ENCODE results near the gene VPS72. TPM values are rescaled to one million over a fixed set of nuclear protein-coding genes. Genes with fewer than 3 reads are reported as not detected.
"Not testable (repeated sequence)": the region's sequence is repeated elsewhere in the genome, so short reads cannot be mapped to it uniquely, and the experiment has no call there.

Gene VPS72
- total and polyA plus RNA-seq, 5 donors from 2014 or later = 41.8 to 101 (median 91.9) TPM

DNA sequence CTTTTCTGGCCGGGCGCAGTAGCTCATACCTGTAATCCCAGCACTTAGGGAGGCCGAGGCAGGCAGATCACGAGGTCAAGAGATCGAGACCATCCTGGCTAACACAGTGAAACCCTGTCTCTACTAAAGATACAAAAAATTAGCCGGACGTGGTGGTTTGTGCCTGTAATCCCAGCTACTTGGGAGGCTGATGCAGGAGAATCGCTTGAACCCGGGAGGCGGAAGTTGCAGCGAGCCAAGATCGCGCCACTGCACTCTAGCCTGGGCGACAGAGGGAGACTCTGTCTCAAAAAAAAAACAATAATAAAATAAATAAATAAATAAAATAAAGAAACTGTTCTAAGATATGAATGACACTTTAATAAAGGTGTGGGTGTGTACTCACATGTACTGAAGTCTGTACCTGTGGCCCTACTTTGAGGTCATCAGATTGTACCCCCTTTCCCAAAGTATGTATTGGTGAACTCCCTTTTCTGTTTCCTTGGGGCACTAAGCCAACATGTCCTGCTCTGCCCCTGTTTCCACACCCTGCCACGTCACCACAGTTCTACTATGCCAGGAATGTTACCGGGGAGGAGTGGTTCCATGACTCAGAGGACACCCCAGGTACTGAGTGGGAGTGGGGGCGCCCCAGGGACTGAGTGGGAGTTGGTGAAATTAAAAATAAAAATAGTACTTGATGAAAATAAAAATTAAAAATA lies 5.0 kb upstream of the VPS72 start:
- H3K36me3 Mint-ChIP-seq = peaks cover 11% of the 10 kb centered on the region
- H3K4me3 Mint-ChIP-seq = peak overlapping the region in 1 of 4 donors; percentile 29
- H3K4me3 ChIP-seq (ENCODE audit: low read depth, low read length); DNase-seq; H3K27ac ChIP-seq (ENCODE audit: insufficient read depth, low read length, poor library complexity, severe bottlenecking); H3K9me3 Mint-ChIP-seq; H3K36me3 ChIP-seq (ENCODE audit: control insufficient read depth, insufficient read depth, low read length); H3K27ac Mint-ChIP-seq; ATAC-seq (ENCODE audit: low read depth in 2 of 2); H3K27me3 ChIP-seq (ENCODE audit: control insufficient read depth, insufficient read depth, low read length); H3K9me3 ChIP-seq (ENCODE audit: control insufficient read depth in 2 of 2, low read length in 2 of 2): not testable (repeated sequence)
- peaks cover 21 to 42% (median 27%) of the 10 kb centered on the region in 4 donors for H3K4me1 Mint-ChIP-seq
- H3K4me1 ChIP-seq (ENCODE audit: control insufficient read depth, insufficient read depth, low read length, poor library complexity, severe bottlenecking) = peaks cover 15% of the 10 kb centered on the region
- H3K27me3 Mint-ChIP-seq = peaks cover 19% of the 10 kb centered on the region

DNA sequence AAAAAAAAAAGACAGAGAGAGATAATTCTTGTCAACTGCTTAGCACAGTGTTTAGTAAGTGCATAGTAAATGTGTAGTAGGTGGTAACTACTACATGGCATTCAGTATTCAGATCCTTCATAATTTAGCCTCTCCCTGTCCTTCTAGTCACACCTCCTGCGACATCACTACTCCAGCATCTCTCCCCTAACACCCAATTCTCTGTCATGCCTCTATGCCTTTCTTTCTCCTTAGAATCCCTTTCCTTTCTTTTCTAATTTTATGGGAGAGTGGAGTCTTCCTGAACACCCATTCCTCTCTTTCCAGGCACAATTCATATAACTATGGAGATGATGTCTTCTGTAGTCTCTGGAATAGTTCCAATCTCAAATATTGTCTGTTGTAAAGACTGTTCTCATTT lies 3.9 kb upstream of the VPS72 start:
- no peak for DNase-seq
- Histone ChIP-seq H3K9me3 (ENCODE audit: control insufficient read depth in 2 of 2, low read length in 2 of 2) (no peaks in the 10 kb centered on the region), H3K4me1 (ENCODE audit: control insufficient read depth, insufficient read depth, low read length, poor library complexity, severe bottlenecking) (peaks cover 14% of the 10 kb centered on the region), H3K36me3 (ENCODE audit: control insufficient read depth, insufficient read depth, low read length) (no peaks in the 10 kb centered on the region), H3K4me3 (ENCODE audit: low read depth, low read length) (no peak overlapping the region), H3K27ac (ENCODE audit: insufficient read depth, low read length, poor library complexity, severe bottlenecking) (no peak overlapping the region), H3K27me3 (ENCODE audit: control insufficient read depth, insufficient read depth, low read length) (no peaks in the 10 kb centered on the region)
- Mint-ChIP-seq H3K4me3 (peak overlapping the region in 1 of 4 donors; percentile 29), H3K36me3 (peaks cover 6% of the 10 kb centered on the region), H3K27ac (no peak overlapping the region), H3K27me3 (peaks cover 23% of the 10 kb centered on the region), H3K9me3 (no peaks in the 10 kb centered on the region), H3K4me1 (peaks cover 12 to 42% (median 23%) of the 10 kb centered on the region in 4 donors)
- ATAC-seq (ENCODE audit: low read depth in 2 of 2) = no peak

DNA sequence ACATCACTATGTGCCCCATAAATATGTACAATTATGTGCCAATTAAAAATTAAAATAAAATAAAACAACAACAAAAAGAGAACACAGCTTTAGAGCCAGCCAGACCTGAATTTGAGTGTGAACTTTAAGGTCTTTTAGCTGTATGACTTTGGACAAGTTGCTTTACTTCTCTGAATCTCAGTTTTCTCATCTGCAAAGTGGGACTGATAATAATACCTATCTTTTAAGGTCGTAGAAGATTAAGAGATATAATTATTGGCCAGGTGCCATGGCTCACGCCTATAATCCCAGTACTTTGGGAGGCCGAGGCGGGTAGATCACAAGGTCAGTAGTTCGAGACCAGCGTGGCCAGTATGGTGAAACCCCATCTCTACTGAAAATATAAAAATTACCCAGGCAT lies 3.3 kb upstream of the VPS72 start:
- Mint-ChIP-seq H3K27ac (no peak overlapping the region), H3K36me3 (peaks cover 5% of the 10 kb centered on the region), H3K27me3 (peaks cover 18% of the 10 kb centered on the region)

DNA sequence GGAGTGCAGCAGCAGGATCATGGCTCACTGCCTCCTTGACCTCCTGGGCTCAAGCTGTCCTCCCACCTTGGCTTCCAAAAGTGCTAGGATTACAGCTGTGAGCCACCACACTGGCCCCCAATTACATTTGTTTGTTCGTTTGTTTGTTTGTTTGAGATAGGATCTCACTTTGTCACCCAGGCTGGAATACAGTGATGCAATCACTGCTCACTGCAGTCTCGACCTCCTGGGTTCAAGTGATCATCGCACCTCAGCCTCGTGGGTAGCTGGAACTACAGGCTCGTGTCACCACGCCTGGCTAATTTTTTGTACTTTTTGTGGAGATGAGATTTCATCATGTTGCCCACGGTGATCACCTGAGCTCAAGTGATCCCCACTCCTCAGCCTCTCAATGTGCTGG lies 2.0 kb upstream of the VPS72 start:
- no peaks in the 10 kb centered on the region for H3K9me3 Mint-ChIP-seq
- no peak overlapping the region for H3K4me3 Mint-ChIP-seq

More for the DNA sequence above, 3.3 kb upstream of the VPS72 start:
- Mint-ChIP-seq H3K9me3 (no peaks in the 10 kb centered on the region), H3K4me1 (peaks cover 11 to 42% (median 25%) of the 10 kb centered on the region in 4 donors), H3K4me3 (no peak overlapping the region)
- Histone ChIP-seq H3K9me3 (ENCODE audit: control insufficient read depth in 2 of 2, low read length in 2 of 2) (no peaks in the 10 kb centered on the region), H3K27ac (ENCODE audit: insufficient read depth, low read length, poor library complexity, severe bottlenecking) (no peak overlapping the region), H3K4me3 (ENCODE audit: low read depth, low read length) (no peak overlapping the region), H3K27me3 (ENCODE audit: control insufficient read depth, insufficient read depth, low read length) (no peaks in the 10 kb centered on the region), H3K4me1 (ENCODE audit: control insufficient read depth, insufficient read depth, low read length, poor library complexity, severe bottlenecking) (peaks cover 20% of the 10 kb centered on the region), H3K36me3 (ENCODE audit: control insufficient read depth, insufficient read depth, low read length) (no peaks in the 10 kb centered on the region)
- no peak for ATAC-seq (ENCODE audit: low read depth in 2 of 2)
- no peak for DNase-seq

DNA sequence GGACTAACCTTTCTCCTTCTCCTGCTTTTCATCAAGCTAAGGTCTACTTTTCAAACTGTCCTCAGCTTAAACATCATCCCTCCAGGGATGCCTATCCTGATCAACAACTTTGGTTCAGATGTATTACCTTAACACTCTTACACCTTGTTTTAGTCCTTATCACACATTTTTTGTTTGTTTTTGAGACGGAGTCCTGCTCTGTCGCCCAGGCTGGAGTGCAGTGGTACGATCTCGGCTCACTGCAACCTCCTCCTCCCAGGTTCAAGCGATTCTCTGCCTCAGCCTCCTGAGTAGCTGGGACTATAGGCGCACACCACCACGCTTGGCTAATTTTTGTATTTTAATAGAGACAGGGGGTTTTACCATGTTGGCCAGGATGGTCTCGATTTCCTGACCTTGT lies 1.3 kb downstream of the VPS72 start:
- Mint-ChIP-seq H3K36me3 (peaks cover 19% of the 10 kb centered on the region), H3K4me3 (peak overlapping the region; percentile 95 to 100 (median 99)), H3K4me1 (peaks cover 5 to 43% (median 27%) of the 10 kb centered on the region in 4 donors), H3K27ac (peak overlapping the region; percentile 36 to 97 (median 52))
- not testable (repeated sequence) for H3K27me3 Mint-ChIP-seq; H3K27me3 ChIP-seq (ENCODE audit: control insufficient read depth, insufficient read depth, low read length); DNase-seq; ATAC-seq (ENCODE audit: low read depth in 2 of 2); H3K9me3 ChIP-seq (ENCODE audit: control insufficient read depth in 2 of 2, low read length in 2 of 2); H3K9me3 Mint-ChIP-seq; H3K27ac ChIP-seq (ENCODE audit: insufficient read depth, low read length, poor library complexity, severe bottlenecking)
- Histone ChIP-seq H3K4me3 (ENCODE audit: low read depth, low read length) (peak overlapping the region; percentile 51), H3K4me1 (ENCODE audit: control insufficient read depth, insufficient read depth, low read length, poor library complexity, severe bottlenecking) (peaks cover 13% of the 10 kb centered on the region), H3K36me3 (ENCODE audit: control insufficient read depth, insufficient read depth, low read length) (peaks cover 18% of the 10 kb centered on the region)

More for the DNA sequence above, 2.0 kb upstream of the VPS72 start:
- no peak overlapping the region for H3K27ac ChIP-seq (ENCODE audit: insufficient read depth, low read length, poor library complexity, severe bottlenecking)
- H3K27me3 Mint-ChIP-seq = peaks cover 14% of the 10 kb centered on the region
- H3K9me3 ChIP-seq (ENCODE audit: control insufficient read depth in 2 of 2, low read length in 2 of 2) = no peaks in the 10 kb centered on the region
- peaks cover 13% of the 10 kb centered on the region for H3K4me1 ChIP-seq (ENCODE audit: control insufficient read depth, insufficient read depth, low read length, poor library complexity, severe bottlenecking)
- H3K4me1 Mint-ChIP-seq = peaks cover 9 to 40% (median 25%) of the 10 kb centered on the region in 4 donors
- H3K36me3 Mint-ChIP-seq = peaks cover 5% of the 10 kb centered on the region
- H3K36me3 ChIP-seq (ENCODE audit: control insufficient read depth, insufficient read depth, low read length) = no peaks in the 10 kb centered on the region
- no peak overlapping the region for H3K27ac Mint-ChIP-seq
- H3K27me3 ChIP-seq (ENCODE audit: control insufficient read depth, insufficient read depth, low read length) = no peaks in the 10 kb centered on the region
- DNase-seq (no peak), ATAC-seq (ENCODE audit: low read depth in 2 of 2) (no peak)
- H3K4me3 ChIP-seq (ENCODE audit: low read depth, low read length) = no peak overlapping the region

DNA sequence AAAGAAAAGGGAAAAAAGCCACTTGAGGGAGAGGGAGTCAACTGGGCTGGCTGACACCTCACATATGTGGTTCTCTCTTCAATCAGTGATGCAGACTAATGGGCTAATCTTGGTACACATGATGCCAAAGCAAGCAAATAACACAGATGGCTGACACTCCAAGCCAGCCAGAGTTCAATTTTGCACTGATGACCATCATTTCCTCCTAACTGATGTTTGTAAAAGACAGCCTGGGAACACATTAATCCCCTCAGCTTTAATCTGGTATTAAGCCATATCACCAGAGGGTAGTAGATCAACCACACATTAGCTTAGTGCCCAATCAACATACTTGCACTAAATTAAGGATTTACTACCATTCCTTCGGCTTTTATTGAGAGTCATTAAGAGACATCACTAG lies 2.8 kb downstream of the VPS72 start:
- DNase-seq (no peak), ATAC-seq (ENCODE audit: low read depth in 2 of 2) (no peak)
- no peak overlapping the region for H3K4me3 ChIP-seq (ENCODE audit: low read depth, low read length)
- Mint-ChIP-seq H3K36me3 (peaks cover 26% of the 10 kb centered on the region), H3K27ac (no peak overlapping the region), H3K27me3 (peaks cover 4% of the 10 kb centered on the region), H3K9me3 (no peaks in the 10 kb centered on the region), H3K4me3 (peak overlapping the region in 1 of 4 donors; percentile 11), H3K4me1 (peaks cover 5 to 43% (median 29%) of the 10 kb centered on the region in 4 donors)
- peaks cover 13% of the 10 kb centered on the region for H3K4me1 ChIP-seq (ENCODE audit: control insufficient read depth, insufficient read depth, low read length, poor library complexity, severe bottlenecking)
- H3K27me3 ChIP-seq (ENCODE audit: control insufficient read depth, insufficient read depth, low read length) = no peaks in the 10 kb centered on the region
- no peak overlapping the region for H3K27ac ChIP-seq (ENCODE audit: insufficient read depth, low read length, poor library complexity, severe bottlenecking)
- no peaks in the 10 kb centered on the region for H3K9me3 ChIP-seq (ENCODE audit: control insufficient read depth in 2 of 2, low read length in 2 of 2)
- peaks cover 30% of the 10 kb centered on the region for H3K36me3 ChIP-seq (ENCODE audit: control insufficient read depth, insufficient read depth, low read length)

DNA sequence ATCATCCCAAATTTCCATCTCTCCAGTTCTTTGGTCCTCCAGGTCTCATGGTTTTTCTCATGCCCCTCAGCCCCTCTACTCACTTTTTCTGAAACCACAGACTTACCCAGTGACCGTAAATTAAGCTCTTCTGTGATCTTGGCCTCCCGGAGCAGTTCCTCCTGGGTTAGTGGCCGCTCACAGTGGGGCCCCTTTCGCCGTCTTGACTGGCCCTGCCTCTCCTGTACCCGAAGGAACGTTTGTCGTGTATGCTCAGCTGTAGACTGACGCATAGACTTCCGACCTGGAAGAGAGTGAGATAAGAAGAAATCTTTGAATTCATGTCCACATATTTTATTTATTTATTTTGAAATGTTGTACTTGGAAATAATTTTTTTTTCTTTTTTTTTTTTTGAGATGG lies 5.8 kb downstream of the VPS72 start:
- Mint-ChIP-seq H3K36me3 (peaks cover 35% of the 10 kb centered on the region), H3K4me1 (peaks cover 5 to 26% (median 17%) of the 10 kb centered on the region in 4 donors)
- no peaks in the 10 kb centered on the region for H3K27me3 ChIP-seq (ENCODE audit: control insufficient read depth, insufficient read depth, low read length)

More for the DNA sequence above, 5.8 kb downstream of the VPS72 start:
- H3K27ac Mint-ChIP-seq = peak overlapping the region; percentile 4 to 83 (median 49)
- H3K4me3 ChIP-seq (ENCODE audit: low read depth, low read length) = no peak overlapping the region
- H3K4me3 Mint-ChIP-seq = peak overlapping the region in 1 of 4 donors; percentile 66
- H3K9me3 Mint-ChIP-seq = no peaks in the 10 kb centered on the region
- no peaks in the 10 kb centered on the region for H3K27me3 Mint-ChIP-seq
- H3K9me3 ChIP-seq (ENCODE audit: control insufficient read depth in 2 of 2, low read length in 2 of 2) = no peaks in the 10 kb centered on the region
- no peak overlapping the region for H3K27ac ChIP-seq (ENCODE audit: insufficient read depth, low read length, poor library complexity, severe bottlenecking)
- peaks cover 9% of the 10 kb centered on the region for H3K4me1 ChIP-seq (ENCODE audit: control insufficient read depth, insufficient read depth, low read length, poor library complexity, severe bottlenecking)
- DNase-seq (no peak), ATAC-seq (ENCODE audit: low read depth in 2 of 2) (no peak)
- peaks cover 48% of the 10 kb centered on the region for H3K36me3 ChIP-seq (ENCODE audit: control insufficient read depth, insufficient read depth, low read length)
